Suppressor macrophage treated with lipopolysaccharide for 1 hour (primary cell): ENCODE data around the gene LRR1.
"Not testable (repeated sequence)": the region's sequence is repeated elsewhere in the genome, so short reads cannot be mapped to it uniquely, and the experiment has no call there.

Source experiments
- DNase-seq, 3 donors: peaks; one replicate each; pipeline ENCODE4 v3.0.0-alpha.2; 2020 to 2022

The LRR1 gene

GRCh38 chr14:49634547-49635334, 36.0 kb downstream of the LRR1 start, which contains the start of gene DNAAF2:
DNAAF2 (minus strand) TSS chr14:49635244; CDS start chr14:49635149, 95 bp downstream.
- DNase-seq, result peak; percentile 60 to 77 (median 62)

- no peak for DNase-seq
These were observed 38.1 kb downstream of the LRR1 start for GRCh38 chr14:49636866-49637265.

- DNase-seq, result no peak
These were observed 38.9 kb downstream of the LRR1 start for GRCh38 chr14:49637534-49638078.

- no peak for DNase-seq
These were observed 42.0 kb downstream of the LRR1 start for GRCh38 chr14:49640540-49641417.

GRCh38 chr14:49641697-49642129, 43.0 kb downstream of the LRR1 start:
- DNase-seq, result no peak

GRCh38 chr14:49642163-49642562, 43.4 kb downstream of the LRR1 start:
- DNase-seq, result no peak

GRCh38 chr14:49653508-49653907, 54.8 kb downstream of the LRR1 start:
- DNase-seq, result no peak

- no peak for DNase-seq
These were observed 55.8 kb downstream of the LRR1 start for GRCh38 chr14:49654511-49654910.

- DNase-seq, result not testable (repeated sequence)
These were observed 58.8 kb downstream of the LRR1 start for GRCh38 chr14:49657500-49657899.

GRCh38 chr14:49659526-49660455, 61.1 kb downstream of the LRR1 start:
- no peak for DNase-seq
